GM18519 (cell line): ENCODE measurements around the gene TRIM33.
"Not testable (repeated sequence)": the region's sequence is repeated elsewhere in the genome, so short reads cannot be mapped to it uniquely, and the experiment has no call there.

Experiments used
- ATAC-seq: cut with Tn5 transposase; IDR thresholded peaks from one replicate; pipeline ENCODE4 v1.9.1; 2021; ENCODE audit warnings: mild to moderate bottlenecking, moderate library complexity; ENCODE audit not compliant: unreplicated experiment, low FRiP score

The TRIM33 gene

DNA sequence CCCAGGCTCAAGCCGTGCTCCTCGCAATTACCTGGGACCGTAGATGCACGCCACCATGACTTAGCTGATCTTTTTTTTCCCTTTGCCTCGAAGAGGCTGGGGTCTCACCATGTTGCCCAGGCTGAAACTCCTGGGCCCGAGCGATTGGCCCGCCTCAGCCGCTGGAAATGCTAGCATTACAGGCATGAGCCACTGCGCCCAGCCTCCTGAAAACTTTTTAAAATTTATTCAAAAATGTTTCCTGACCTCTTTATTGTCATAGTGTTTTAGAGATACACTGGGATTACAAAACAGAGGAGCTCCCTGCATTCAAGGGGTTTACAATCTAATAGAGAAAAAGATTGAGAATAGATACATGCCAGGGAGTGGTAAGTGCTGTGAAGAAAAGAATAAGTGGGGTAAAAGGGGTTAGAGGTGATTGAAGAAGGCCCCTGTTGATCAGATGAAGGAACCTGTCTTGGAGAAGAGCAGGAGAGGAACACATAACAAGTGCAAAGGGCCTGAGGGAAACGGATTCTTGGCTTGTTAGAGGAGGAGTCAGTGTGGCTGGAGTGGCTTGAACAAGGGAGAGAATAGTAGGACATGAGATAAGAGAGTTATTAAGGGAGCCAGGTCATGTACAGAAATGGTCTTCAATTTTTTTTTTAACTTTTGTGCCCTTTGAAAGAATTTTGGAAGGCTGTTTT, 1.7 kb upstream of the TRIM33 start:
- no peak for ATAC-seq

DNA sequence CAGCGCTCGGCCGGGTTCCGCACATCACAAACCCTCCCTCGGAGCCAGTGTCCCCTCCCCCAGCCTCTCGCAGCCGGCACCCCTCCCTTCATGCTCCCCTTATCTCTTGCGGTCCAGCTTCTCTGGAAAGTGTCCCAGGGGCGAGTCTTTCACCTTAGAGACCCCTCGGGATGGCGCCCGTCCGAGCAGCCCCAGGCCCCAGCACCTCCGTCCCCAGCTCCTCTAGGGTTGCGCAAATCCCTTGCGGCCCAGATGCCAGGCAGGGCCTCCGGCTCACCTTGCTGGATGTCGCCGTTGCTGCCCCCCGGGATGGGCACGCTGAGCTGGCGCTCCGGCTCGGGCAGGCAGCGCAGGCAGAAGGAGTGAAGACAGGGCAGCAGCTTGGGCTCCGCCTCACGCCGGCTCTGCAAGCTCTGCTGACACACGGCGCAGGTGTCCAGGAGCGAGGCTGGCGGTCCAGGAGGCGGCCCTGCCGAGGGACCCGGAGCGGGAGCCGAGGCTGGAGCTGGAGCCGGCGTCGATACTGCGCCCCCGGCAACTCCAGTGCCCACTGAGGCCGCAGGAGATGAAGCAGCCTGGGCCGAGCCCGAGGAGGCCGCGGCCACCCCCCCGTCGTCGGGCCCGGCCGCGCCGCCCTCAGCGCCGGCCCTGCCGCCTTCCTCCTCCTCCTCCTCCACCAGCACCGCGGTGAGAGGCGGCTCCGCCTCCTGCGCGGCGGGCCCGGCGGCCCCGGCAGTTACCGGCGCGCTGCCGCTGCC, 550 bp downstream of the TRIM33 start:
- peak; percentile 36 for ATAC-seq

- no peak for ATAC-seq
Observed at GRCh38 chr1:114509596-114510273, 1.3 kb downstream of the TRIM33 start.

DNA sequence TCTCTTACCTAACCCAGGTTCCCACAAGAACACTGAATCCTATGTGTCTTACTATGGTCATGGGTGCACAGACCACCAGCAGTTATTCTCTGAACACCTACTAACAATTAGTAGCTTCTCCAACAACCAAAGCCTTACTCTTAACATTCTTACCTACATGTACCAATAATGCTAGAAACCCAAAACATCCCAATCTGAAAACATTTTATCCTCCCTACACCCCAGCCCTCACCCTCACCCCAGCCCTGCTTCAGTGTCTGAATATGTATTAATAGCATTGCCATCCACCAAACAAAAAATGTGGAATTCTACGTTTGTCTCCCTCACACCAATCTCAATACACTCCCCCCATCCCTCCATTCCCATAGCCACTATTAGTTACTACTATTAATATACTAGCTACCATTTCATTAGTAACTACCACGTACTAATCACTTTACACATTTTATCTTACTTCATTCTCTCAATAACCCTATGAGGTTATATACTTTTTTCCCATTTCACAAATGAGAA, 2.6 kb downstream of the TRIM33 start:
- ATAC-seq: no peak

DNA sequence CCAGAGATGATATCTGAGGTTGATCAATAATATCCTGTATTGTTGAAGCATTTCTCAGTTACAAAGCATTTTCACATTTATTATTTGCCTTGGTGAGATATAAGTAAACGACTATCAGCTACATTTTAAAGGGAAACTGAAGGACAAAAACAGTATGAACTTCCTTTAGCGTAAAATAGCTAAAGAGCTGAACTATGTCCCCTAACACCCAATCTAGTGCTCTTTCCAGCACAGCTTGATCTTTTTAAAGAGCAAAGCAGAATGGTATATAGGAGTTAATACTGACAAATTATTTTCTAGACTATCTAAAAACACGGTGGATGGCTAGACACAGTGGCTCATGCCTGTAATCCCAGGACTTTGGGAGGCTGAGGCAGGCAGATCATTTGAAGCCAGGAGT, 3.5 kb downstream of the TRIM33 start:
- ATAC-seq: no peak

DNA sequence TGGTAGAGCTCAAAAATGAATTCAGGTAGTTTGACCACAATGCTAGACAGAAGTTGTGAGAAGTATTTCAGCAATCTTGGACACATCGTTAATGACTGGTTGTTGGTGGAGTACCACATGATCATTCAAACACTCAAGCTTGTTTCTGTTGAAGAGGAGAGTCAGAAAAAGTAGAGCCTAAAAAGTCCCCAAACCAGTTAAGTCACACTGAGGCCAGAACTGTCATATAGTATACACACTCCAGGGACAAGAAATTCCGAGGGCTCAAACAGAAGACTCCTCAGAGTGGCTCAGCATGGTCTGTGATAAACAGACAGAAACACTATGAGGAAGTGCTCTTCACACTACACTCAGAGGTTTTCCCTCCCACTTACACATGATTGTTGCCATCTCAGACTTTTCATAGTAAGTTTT, 5.8 kb downstream of the TRIM33 start:
- ATAC-seq: no peak

DNA sequence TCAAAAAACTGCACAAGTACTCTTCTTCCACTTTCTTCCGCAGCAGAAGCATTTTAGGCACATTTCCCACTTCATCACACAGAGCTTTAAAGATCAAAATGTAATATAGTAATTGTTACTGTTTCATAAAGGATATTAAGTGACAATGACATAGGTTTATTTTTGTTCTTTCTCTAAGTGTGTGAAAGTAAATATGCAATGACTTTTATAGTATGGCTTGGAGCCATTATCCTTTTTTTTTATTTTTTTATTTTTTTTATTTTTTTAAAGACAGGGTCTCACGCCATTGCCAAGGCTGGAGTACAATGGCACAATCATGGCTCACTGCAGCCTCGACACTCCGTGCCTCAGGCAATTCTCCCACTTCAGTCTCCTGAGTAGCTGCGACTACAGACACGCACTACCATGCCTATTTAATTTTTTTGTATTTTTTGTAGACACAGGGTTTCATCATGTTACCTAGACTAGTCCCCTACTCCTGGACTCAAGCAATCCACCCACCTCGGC, 7.0 kb downstream of the TRIM33 start:
- ATAC-seq: no peak

GRCh38 chr1:114502080-114502479, 8.9 kb downstream of the TRIM33 start:
- no peak for ATAC-seq

DNA sequence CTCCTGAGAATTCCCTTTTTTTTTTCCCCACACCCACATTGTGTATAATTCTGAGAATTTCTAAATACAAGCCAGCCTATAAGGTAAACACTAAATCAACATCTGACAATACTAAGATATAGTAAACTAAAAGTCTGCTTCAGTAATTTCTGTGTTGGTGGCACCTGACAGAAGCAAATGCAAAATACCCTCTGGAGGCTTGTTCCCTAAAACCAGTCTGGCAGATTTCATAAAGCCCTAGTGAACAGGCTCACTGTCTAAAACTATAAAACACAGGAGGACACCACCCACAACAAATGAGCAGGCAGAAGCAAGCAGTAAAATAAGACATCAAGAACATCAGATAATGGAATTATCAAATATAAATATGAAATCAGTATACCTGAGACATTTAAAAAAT, 11.5 kb downstream of the TRIM33 start:
- no peak for ATAC-seq

- no peak for ATAC-seq
Observed at GRCh38 chr1:114496089-114496488, 14.9 kb downstream of the TRIM33 start.

DNA sequence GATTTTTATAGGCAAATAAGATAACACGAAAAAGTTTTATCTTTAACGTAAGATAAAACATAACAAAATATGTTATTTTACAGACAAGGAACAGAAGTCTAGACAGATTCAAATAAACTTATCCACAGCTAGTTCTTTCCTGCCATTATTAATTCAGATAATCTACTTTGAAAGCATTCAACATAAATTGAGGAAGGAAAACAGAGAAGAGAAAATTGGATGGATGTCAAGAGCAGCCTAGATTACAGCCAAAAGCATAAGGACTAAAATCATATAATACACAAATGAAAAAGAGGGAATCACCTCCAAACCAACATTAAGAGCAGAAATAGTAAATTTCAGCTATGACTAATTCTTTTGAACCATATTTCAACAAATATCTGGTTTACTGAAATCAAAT, 15.5 kb downstream of the TRIM33 start:
- ATAC-seq: no peak

DNA sequence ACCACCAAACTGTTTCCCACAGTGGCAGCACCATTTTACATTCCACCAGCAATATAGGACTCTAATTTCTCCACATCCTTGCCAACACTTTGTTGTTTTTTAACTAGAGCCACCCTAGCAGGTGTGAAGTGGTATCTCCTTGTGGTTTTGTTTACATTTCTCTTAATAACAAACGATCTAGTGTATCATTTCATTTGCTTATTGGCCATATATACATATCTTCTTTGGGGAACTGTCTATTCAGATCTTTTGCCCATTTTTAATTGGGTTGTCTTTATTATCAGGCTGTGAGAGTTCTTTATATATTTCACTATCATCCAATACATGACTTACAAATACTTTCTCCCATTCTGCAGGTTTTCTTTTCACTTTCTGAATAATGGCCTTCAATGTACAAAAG, 18.0 kb downstream of the TRIM33 start:
- no peak for ATAC-seq

DNA sequence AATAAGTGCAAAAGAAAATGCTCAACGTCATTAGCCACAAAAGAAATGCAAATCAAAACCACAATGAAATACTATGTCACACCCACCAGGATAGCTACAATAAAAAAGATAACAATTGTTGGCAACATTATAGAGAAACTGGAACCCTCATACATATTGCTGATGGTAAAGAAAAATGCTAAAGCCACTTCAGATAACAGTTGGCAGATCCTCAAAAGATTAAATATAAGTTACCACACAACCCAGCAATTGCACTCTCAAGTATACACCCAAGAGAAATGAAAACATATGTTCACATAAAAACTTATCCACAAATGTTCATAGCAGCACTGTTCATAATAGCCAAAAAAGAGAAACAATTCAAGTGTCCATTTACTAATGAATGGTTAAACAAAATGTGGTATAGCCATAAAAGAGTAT, 20.7 kb downstream of the TRIM33 start:
- ATAC-seq: no peak

- no peak for ATAC-seq
Observed at GRCh38 chr1:114488739-114489138, 22.3 kb downstream of the TRIM33 start.

DNA sequence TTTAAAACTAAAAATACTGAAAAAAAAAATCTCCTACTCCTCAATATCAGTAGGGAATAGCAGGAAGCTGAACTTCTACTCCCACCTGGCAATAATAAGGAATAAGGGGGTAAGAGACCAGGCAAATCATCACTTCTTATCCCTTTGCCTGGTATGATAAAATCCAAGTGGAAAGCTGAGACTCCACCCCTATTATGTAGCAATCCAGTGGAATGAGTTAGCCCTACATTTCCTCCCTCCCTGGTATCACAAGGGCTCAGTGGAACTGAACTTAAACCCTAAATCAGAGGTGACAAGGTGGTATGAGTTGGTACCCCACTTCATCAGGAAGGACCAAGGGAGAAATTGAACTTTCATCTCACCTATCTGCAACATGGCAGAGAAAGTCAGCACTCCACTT, 25.7 kb downstream of the TRIM33 start:
- ATAC-seq: no peak

GRCh38 chr1:114482585-114482984, 28.4 kb downstream of the TRIM33 start:
- no peak for ATAC-seq

GRCh38 chr1:114479636-114480035, 31.4 kb downstream of the TRIM33 start:
- not testable (repeated sequence) for ATAC-seq

- no peak for ATAC-seq
Observed at GRCh38 chr1:114479134-114479533, 31.9 kb downstream of the TRIM33 start.

DNA sequence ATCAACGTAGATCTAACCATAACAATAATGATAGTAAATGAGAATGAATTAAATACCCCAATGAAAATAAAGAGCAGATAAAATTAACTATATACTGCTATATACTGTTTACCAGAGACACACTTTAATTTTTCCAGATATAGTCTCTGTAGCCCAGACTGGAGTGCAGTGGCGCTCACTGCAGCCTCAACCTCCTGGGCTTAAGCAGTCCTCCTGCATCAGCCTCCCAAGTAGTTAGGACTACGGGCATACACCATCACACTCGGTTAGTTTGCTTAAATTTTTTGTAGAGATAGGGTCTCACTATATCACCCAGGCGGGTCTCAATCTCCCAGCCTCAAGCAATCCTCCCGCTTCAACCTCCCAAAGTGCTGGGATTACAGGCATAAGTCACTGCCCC, 37.2 kb downstream of the TRIM33 start:
- no peak for ATAC-seq

- no peak for ATAC-seq
Observed at GRCh38 chr1:114472408-114472807, 38.6 kb downstream of the TRIM33 start.

DNA sequence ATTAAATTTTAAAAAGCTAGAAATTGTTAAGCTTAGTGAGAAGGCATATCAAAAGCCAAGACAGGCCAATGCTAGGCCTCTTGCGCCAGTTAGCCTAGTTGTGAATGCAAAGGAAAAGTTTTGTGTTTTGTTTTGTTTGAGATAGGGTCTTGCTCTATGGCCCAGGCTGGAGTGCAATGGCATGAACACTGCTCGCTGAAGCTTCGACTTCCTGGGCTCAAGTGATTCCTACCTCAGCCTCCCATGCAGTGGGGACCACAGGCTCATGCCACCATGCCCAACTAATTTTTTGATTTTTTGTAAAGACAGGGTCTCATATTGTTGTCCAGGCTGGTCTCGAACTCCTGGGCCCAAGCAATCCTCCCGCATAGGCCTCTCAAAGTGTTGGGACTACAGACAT, 40.3 kb downstream of the TRIM33 start:
- no peak for ATAC-seq
